ENCODE measurements around the gene ADARB2.
"Not testable (repeated sequence)": the region's sequence is repeated elsewhere in the genome, so short reads cannot be mapped to it uniquely, and the experiment has no call there.

The ADARB2 gene

DNA sequence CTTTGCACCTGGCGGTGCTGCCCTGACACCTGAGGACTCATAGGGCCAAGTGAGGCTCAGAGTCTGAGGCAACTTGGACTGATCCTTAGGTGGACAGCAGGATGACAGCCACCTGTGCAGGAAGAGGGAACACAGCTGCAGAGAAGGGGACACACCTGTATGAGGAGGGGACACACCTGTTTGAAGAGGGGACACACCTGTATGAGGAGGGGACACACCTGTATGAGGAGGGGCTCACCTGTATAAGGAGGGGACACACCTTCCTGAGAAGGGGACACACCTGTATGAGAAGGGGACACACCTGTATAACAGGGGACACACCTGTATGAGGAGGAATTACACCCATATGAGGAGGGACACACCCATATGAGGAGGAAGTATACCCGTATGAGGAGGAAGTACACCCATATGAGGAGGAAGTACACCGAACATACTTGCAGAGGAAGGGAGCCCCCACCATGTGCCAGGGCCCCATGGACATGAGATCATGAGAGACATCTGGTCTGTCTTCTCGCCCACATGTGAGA lies 285.9 kb downstream of the ADARB2 start:
- DNase-seq, result no peak

DNA sequence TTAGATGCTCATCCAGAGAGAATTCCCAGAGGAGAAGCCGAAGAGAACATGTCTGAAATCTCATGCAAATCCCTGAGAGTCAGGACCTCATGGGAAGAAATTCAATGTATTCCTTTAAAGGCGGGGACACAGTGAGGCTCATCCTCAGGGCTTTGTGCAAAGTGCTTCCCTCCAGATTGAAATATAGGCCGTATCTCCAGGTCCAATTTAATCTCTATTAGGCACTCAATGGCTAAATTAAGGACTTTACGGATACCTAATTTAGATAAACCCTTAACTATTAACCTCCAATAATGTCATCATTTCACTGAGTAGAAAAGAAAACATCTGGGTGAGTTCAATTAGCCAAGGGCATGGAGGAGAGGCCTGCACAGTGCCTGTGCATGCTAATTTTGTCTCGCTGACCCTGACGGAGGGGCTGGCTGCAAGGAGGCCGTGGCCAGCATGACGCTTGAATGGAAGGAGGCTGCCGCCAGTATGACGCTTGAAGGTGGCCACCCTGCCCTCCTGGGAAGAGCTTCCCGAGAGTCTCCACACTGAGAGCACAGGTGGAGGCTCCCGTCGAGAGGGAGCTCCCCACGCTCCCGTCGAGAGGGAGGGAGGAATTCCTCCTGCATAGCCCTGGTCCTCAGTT lies 287.6 kb downstream of the ADARB2 start:
- no peak for DNase-seq

DNA sequence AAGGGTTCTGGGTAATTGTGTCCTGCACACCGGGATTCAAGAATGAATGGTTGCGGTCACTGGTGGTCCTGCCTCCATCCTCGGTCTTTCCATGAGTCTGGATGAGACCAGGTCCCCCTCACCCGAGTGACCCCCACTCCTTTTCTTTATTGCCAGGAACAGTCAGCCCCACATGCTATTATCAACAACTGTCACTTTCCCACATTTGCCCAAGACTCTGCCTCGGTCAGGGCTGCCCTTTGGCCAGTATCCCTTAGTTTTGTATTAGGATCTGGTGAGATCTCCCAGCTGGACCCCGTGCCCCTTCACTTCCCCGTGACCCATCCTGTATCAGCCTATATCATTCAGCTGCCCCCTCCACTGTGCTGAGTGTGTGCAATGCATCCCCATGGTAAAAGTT lies 288.3 kb downstream of the ADARB2 start:
- DNase-seq, result no peak

DNA sequence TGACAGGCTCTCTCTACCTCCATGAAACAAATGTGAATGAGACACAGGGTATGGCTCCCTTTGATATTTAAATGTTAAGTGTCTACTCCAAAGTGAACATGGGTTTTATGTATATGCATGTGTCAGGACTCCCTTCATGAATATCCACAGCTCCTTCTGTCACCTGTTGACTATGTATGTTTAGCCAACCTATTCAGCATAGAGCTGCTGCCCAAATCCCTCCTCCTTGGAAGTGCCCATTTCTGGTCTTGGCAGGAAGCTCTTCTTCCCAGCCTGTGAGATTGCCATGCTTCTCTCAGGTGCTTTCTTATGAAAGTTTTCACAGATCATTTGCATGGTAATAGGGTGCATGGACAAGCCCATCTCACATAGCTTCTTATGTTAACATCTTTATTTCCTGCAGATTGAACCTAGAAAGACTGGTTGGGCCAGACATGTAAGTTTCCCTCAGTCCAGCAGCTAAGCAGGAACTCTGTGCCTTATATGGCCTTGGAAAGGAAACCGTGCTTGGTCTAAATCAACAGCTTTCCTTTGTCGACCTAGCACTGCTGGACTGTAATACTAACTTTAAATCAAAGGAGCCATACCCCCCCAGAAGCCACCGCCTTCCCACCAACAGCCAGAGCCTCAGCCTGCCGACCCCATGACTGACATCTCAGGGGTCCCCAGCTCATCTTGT lies 288.9 kb downstream of the ADARB2 start:
- DNase-seq, result no peak

DNA sequence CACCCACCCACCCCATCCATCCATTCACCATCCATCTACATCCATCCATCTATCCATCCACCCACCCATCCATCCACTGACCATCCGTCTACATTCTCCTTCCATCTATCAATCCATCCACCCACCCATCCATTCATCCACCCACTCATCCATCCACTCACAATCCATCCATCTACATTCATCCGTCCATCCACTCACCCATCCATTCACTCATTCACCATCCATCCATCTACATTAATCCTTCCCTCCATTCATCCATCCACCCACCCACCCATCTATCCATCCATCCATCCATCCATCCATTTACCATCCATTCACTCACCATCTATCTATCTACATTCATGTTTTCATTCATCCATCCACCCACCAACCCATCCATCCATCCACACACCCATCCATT lies 292.5 kb downstream of the ADARB2 start:
- no peak for DNase-seq

DNA sequence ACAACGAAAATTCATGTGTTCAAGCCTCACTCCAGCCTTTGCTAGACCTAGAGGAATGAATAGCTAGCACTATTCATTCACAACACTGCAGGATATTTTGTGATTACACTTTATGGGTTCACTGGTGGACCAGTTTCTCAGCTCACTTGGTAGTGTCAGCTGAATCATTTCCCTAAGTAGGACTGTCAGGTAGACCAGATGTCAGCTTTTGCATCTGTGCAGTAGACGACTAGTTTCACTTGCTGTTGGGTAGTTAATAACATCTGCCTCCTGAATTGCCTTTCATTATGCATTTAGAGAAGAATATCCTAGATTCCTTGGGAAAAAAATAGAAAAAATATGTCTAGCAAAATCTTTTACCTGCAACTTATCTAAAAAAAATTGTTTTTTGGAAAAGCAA lies 296.4 kb downstream of the ADARB2 start:
- no peak for DNase-seq

DNA sequence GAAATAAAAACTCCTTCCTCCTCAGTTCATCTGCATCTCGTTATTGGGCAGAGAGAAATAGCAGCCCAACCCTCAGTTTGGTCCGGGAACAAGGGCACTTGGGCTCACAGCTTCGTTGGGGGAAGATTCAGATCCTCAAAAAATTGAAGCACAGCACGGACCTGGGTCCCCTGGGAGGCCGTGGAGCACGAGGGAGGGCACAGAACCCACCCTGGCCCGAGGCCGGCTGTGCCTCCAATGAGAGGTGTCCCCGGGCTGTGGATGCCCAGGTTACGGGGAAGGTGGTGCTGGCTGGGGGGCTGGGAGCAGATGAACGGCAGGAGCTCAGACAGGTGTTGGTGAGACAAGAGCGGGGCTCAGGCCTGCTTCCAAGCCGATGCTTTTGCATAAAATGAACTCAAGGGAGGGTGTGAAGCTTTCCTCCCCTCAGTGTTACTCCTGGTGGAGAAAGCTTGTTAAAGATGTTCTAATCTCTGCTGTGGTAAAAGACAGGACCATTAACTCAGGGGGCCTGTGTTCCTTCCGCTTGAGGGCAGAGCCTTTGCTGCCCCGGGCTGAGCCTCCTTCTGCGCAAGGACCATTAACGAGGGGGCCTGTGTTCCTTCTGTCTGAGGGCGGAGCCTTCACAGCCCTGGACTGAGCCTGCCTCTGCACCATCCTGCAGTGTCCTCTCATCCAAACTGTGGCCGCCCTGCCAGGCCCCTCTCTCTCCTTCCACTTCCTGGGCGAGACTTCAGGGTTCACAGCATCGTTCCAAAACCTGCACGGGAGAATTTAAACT lies 302.2 kb downstream of the ADARB2 start:
- DNase-seq, result no peak

DNA sequence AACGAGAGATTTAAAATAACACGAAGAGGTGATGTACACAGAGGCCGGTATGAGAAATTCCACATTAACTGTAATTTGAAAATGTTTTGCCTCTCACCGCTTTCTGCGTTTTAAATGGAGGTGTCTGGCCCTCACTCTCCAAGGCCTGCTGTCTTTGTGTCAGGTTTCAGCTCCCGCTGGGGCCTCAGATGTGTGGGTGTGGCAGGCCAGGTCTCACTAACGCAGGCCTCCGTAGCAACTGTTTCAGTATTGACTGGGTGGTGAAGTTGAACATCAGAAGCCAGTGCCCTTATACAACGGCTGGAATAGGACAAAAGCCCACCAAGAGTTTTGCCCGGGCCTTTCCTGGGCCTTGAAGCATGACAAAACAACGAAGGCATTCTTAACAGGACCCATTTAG lies 303.1 kb downstream of the ADARB2 start:
- no peak for DNase-seq

DNA sequence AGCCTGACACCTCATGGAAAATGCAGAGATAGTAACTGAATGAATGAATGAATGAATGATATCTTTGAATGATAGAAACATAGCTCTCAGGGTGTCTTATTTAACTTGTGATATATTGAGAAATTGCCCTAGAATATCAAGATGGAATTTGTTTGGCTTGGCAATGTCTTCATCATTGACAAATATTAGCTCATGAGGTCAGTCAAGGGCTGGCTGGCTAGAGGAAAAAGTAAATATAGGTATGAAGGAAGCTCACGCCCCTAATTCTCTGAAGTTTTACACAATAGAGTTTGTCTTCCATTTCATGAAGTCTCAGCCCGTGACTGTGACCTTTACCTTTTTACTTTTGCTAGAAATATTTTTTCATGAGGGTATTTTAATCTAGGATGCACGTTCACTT lies 305.2 kb downstream of the ADARB2 start:
- no peak for DNase-seq

DNA sequence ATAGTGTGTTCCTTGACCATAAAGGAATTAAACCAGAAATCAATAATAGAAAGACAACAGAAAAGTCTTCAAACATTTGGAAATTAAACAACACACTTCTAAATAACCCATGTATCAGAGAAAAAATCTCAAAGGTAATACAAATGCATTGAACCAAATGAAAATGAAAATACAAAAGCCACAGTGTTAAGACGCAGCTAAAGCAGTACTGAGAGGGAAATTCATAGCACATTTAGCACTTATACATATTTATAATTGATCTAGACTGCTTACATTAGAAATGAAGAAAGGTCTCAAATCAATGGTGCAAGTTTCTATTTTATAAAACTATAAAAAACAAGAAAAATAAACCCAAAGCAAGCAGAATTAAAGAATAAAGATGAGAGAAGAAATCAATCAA lies 306.1 kb downstream of the ADARB2 start:
- no peak for DNase-seq

DNA sequence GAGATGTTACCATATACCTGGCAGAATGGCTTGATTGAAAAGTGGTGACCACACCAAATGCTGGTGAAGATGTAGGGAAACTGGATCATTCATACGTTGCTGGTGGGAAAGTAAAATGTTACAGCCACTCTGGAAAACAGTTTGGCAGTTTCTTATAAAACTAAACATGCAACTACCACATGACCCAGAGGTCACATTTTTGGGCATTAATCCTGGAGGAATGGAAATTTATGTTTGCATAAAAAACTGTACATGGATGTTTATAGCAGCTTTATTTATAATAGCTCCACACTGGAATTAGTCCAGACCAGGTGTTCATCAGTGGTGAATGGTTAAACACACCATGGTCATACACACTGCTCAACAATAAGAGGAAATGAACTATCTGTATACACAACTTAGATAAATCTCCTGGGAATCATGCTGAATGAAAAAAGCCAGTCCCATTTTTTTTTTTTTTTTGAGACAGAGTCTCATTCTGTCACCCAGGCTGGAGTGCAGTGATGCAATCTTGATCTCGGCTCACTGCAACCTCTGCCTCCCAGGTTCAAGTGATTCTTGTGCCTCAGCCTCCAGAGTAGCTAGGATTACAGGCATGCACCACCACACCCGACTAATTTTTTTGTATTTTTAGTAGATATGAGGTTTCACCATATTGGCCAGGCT lies 309.7 kb downstream of the ADARB2 start:
- DNase-seq, result not testable (repeated sequence)

DNA sequence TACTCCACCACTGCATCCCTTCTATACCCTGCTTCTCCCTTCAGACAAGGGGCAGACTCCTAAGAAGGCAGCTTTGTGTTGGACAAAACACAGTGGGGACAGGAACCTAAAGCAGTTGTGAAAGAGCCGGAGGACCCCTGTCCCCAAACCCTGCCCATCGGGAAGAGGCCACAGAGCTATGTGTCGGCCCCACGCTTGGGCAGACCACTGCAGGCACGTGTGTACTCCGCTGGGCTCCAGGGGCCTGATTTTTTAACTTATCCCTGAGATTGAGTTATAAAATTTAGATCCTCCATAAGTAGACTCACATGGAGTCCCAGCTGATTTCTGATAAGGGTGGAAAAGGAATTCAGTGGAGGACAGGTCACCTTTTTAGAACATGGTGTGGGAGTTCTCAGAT lies 310.5 kb downstream of the ADARB2 start:
- DNase-seq, result no peak

DNA sequence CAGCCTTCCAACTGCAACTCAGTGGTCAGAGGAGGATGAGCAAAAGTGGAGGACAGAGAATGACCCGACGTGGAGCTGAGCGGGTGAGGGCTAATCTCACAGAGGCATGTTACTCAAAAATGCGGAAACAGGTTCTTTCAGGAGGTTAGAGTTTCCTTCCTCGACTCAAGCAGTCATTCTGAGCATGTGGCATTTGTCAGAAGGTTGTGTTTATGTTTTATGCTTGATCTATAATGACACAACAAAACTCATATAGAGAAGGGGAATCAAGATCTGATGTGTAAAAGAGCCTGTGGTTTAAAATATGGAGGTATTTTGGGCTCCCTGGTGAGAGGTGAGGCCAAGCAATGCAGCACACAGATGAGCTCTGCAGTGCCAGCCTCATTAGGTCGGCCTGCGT lies 311.4 kb downstream of the ADARB2 start:
- no peak for DNase-seq

DNA sequence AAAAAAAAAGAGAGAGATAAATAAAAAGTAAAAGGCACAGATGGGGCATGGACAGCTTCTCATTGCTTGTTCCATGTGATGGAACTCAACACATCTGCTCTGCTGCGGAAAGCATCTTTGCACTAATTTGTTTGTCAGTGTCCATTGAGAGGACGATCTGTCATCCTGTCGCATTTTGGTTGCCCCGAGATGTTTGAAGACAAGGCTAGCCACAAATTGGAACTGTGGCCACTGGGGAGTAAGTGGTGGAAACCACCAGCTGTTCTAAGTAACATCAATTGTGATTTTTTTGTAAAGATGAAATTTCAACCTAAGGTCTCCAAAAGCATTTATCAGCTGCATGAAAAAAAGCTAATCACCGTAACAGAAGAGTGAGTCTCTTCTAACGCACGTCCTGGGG lies 312.7 kb downstream of the ADARB2 start:
- DNase-seq, result no peak

DNA sequence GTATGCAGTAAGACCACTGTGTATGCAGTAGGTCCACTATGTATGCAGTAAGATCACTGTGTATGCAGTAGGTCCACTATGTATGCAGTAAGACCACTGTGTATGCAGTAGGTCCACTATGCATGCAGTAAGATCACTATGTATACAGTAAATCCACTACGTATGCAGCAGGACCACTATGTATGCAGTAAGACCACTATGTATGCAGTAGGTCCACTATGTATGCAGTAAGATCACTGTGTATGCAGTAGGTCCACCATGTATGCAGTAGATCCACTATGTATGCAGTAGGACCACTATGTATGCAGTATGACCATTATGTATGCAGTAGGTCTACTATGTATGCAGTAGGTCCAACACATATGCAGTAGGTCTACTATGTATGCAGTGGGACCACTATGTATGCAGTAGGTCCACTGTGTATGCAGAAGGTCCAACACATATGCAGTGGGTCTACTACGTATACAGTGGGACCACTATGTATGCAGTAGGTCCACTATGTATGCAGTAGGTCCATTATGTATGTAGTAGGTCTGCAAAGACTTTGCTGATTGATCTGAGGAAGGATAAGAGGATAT lies 313.6 kb downstream of the ADARB2 start:
- no peak for DNase-seq

DNA sequence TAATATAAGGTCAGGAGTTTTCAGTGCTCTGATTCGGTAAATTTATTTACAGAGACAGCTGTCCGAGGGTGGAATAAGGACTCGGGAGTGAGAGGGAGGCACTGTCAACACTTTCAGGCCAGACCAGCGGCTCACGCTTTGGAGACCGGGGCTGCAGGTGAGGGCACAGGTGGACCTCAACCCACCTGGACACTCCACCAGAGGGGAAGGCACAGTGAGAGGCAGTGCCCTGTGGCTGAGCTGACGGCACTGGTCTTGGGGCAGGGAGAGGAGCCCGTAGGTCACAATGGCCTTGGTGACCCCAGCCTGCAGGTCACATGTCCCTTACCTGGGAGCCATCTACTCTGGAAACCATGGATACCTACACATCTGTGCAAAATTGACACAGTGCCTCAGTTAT lies 315.1 kb downstream of the ADARB2 start:
- no peak for DNase-seq

DNA sequence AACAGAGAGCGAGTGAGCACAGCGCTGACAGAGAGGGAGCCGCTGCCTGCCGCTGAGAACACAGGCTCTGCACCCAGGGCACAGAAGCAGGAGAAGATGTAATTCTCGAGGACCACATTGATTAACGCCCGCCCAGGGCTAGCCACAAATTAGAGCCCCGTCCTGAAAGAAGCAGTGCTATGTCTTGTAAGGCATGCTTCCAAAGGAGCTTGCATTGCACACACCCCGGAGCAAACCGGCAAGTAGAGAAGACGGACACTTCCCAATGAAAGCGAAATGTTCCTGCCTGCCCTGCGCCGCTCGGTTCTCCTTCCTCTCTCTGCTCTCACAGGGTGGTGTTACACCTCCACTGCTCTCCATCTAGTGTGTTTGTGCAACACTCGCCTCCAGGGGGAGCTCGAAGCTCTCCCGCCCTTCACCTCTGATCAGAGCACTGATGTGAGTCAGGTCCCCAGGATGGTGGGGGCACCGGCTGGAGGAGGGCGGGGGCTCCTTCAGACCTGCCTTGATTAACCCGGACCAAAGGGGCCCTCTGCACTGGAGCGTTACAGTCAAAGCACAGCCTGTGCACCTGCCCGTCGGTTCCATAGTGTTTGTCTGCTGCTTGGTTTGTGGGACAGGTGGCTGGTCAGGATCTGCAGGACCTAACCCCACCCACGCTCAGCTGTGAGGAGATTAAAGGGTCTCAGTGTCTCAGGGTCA lies 316.5 kb downstream of the ADARB2 start:
- peak; percentile 68 for DNase-seq

DNA sequence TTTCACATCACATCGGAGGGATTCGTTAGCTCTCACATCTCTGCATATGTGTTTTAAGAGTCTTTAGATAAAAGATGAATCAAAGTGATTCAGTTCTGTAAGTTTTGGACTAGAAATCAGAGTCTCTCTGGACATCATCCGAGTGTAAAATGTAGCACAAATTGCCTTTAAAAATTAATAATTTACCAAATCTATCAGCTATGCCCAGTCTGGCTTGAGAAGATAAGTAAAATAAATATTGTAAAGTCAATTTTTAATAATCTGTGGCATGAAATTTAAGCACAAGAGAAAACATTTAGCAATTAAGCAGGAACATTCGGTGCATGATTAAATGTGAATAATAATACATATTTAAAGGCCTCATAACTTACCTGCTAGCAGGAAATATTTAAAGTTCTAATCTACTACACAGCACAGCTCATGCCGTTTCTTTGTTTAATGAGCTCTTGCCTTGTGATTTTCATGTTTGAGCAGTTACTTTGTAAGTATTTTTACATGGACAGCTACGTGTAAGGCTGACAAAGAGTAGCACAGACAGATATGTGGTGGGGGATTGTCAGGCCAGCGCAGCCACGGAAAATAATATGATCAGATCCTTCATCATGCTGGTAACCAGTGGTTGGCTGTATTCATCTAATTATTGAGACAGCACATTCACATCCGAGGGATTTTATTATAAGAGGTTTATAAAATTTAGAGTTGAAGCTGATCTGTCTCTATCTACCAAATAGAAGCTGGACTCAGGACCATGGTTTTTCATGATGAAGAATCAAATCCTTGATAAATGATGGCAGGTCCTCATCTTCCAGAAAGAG lies 317.3 kb downstream of the ADARB2 start:
- no peak for DNase-seq

DNA sequence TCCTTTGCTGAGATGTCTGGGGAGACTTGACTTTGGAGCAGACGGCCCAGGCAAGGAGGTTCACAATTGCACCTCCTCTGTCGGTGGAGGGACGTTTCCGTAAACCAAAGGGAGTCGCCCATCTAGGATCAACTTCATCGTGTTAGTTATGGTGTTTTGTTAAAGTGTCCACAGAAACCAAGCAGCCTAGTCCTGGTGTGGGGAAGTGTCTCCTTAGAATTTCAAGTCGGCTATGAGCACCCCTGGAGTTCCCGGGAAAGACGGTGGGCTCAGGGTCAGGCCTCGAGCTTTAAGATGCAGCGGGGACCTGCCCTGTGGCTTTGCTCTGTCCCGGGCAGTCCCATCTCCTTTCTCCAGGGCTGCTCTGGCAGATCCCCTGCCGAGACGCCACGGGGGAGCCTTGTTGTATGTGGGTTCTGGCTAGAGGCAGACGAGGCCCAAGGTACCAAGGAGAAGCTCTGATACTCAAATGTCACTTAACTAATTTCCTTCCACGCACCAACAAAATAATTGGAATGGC lies 319.2 kb downstream of the ADARB2 start:
- DNase-seq, result no peak

DNA sequence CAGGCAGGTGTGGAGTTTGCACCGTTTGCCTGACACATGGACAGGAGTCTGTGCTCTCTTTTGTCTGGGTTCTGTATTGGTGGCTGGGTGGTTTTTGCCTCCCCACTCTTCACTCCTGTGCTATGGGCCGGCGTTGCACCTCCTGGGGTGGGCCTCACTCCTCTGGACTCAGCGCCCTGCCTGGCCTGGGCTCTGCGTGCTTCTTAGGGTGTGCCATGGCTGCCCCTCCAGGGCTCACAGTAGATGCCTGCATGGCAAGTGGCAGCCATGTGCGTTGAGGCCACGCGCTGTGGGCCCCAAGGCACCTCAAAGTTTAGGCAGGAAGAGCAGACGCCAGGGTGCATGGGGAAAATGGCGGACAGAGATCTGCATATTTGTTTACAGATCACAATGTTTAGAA lies 319.8 kb downstream of the ADARB2 start:
- DNase-seq, result no peak

DNA sequence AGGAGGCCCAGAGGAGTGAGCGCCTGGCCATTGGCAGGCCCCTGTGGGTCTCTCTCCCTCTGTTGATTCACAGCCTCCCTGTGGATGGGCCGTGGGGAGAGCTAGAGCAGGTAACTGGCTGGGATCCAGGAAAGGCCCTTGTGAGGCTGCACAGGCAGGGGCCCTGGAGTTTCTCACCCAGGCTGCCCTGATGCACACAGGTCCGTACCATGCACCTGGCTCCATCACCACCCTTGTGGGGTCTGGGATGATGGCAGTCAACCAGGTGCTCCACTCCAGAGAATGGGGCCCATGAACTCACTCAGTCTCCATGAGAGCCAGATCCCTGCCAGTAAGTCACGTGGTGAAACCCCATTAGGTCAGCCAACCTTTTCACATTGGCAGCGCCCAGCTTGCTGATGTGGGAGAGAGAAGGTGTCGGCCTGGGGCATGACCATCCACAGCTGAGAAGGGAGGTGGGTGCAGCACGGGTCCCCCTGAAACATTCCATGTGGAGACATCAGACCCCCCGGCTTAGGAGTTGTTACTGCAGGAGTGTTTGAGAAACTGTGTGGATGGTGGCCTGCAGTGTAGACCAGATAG lies 320.8 kb downstream of the ADARB2 start:
- no peak for DNase-seq

Data from NCI-H1105 treated with DMSO at 0.1 percent for 48 hours (cell line).